DND-41 (cell line): ENCODE results near the gene GRAMD2B.
"Not testable (repeated sequence)": the region's sequence is repeated elsewhere in the genome, so short reads cannot be mapped to it uniquely, and the experiment has no call there.

Experiments
- ATAC-seq: fragments of 200-7000 bp; cut with Tn5 transposase; 3 replicates; pipeline ENCODE4 v1.9.1; 2021; ENCODE audit warnings: low read depth; ENCODE audit not compliant: insufficient read depth
- DNase-seq: peaks from one replicate; pipeline ENCODE4 v3.0.0-alpha.2; 2020
- H2AFZ ChIP-seq: 2 replicates; pipeline ENCODE4 v1.6.0; 2012; ENCODE audit warnings: low read depth, low read length
- H3K27ac ChIP-seq: 2 replicates; pipeline ENCODE4 v1.5.1; 2012; ENCODE audit warnings: low read length, inconsistent platforms
- H3K27me3 ChIP-seq: fragments of 200-600 bp; sonication (generic); 2 replicates; pipeline ENCODE4 v1.6.0; 2012; ENCODE audit warnings: low read length, mild to moderate bottlenecking, inconsistent platforms; ENCODE audit not compliant: insufficient read depth, poor library complexity
- H3K36me3 ChIP-seq: 2 replicates; pipeline ENCODE4 v1.5.1; 2012; ENCODE audit warnings: low read length, inconsistent platforms; ENCODE audit not compliant: insufficient read depth
- H3K4me1 ChIP-seq: 2 replicates; pipeline ENCODE4 v1.5.1; 2012; ENCODE audit warnings: mild to moderate bottlenecking, low read length; ENCODE audit not compliant: insufficient read depth
- H3K4me2 ChIP-seq: 2 replicates; pipeline ENCODE4 v1.6.0; 2012; ENCODE audit warnings: mild to moderate bottlenecking, moderate library complexity, low read length, inconsistent platforms; ENCODE audit not compliant: insufficient read depth
- H3K4me3 ChIP-seq, 2 experiments: fragments of 200-600 bp in 1 of 2; shearing (Covaris generic) in 1 of 2; 2 replicates each; pipeline ENCODE4 v1.5.1; 2012 to 2016; ENCODE audit warnings: inconsistent platforms in 2 of 2, low read length in 2 of 2, mild to moderate bottlenecking in 2 of 2, low read depth in 1 of 2, moderate library complexity in 1 of 2
- H3K79me2 ChIP-seq: 2 replicates; pipeline ENCODE4 v1.6.0; 2012; ENCODE audit warnings: low read length, inconsistent platforms; ENCODE audit not compliant: insufficient read depth
- H3K9ac ChIP-seq: 2 replicates; pipeline ENCODE4 v1.6.0; 2012; ENCODE audit warnings: low read depth, mild to moderate bottlenecking, inconsistent platforms, low read length, moderate library complexity
- H3K9me3 ChIP-seq: 2 replicates; pipeline ENCODE4 v1.5.1; 2012; ENCODE audit warnings: low read length, moderate library complexity, mild to moderate bottlenecking, inconsistent platforms; ENCODE audit not compliant: insufficient read depth, severe bottlenecking
- H4K20me1 ChIP-seq: 2 replicates; pipeline ENCODE4 v1.6.0; 2012; ENCODE audit warnings: low read length; ENCODE audit not compliant: insufficient read depth
- CTCF ChIP-seq: IDR thresholded peaks from 2 replicates; pipeline ENCODE4 v1.5.1; 2012; ENCODE audit warnings: borderline replicate concordance, low read length, moderate library complexity, mild to moderate bottlenecking; ENCODE audit not compliant: poor library complexity, severe bottlenecking; ENCODE audit errors: extremely low read depth
- EZH2 ChIP-seq: IDR thresholded peaks from 3 replicates; pipeline ENCODE4 v1.6.1; 2012; ENCODE audit warnings: borderline replicate concordance, low read depth, mild to moderate bottlenecking, moderate library complexity, low read length, inconsistent platforms; ENCODE audit not compliant: severe bottlenecking

The GRAMD2B gene

GRCh38 chr5:126377424-126377823 lies 45.8 kb upstream of the GRAMD2B start:
- Histone ChIP-seq H3K9me3 (no peaks in the 10 kb centered on the region), H4K20me1 (no peaks in the 10 kb centered on the region), H3K9ac (no peak overlapping the region), H3K79me2 (no peaks in the 10 kb centered on the region), H3K4me1 (no peaks in the 10 kb centered on the region; the same call in 1 of the 2 replicates), H3K27ac (no peak overlapping the region), H3K4me2 (no peak overlapping the region), H2AFZ (no peak overlapping the region), H3K27me3 (peaks cover 2% of the 10 kb centered on the region), H3K4me3 (no peak overlapping the region), H3K36me3 (no peaks in the 10 kb centered on the region)
- no peak for TF ChIP-seq CTCF
- no peak for TF ChIP-seq EZH2
- ATAC-seq = no peak
- no peak for DNase-seq

GRCh38 chr5:126380316-126380715 lies 42.9 kb upstream of the GRAMD2B start:
- not testable (repeated sequence) for H3K9me3 ChIP-seq, H3K36me3 ChIP-seq, ATAC-seq, H3K4me1 ChIP-seq, H3K27ac ChIP-seq, H3K4me3 ChIP-seq, H3K79me2 ChIP-seq, H3K4me2 ChIP-seq, H2AFZ ChIP-seq, H3K9ac ChIP-seq, H4K20me1 ChIP-seq, H3K27me3 ChIP-seq, DNase-seq

GRCh38 chr5:126383246-126383645 lies 40.0 kb upstream of the GRAMD2B start:
- ATAC-seq = no peak
- H3K27ac ChIP-seq = no peak overlapping the region

GRCh38 chr5:126383776-126384175 lies 39.4 kb upstream of the GRAMD2B start:
- Histone ChIP-seq H3K4me3 (no peak overlapping the region), H3K9me3 (no peaks in the 10 kb centered on the region), H3K4me2 (no peak overlapping the region), H3K36me3 (no peaks in the 10 kb centered on the region), H3K27me3 (no peaks in the 10 kb centered on the region), H3K4me1 (no peaks in the 10 kb centered on the region), H3K27ac (no peak overlapping the region), H3K79me2 (no peaks in the 10 kb centered on the region), H2AFZ (no peak overlapping the region), H3K9ac (no peak overlapping the region), H4K20me1 (no peaks in the 10 kb centered on the region)
- DNase-seq (no peak), ATAC-seq (no peak)
- no peak for TF ChIP-seq CTCF
- no peak for TF ChIP-seq EZH2

More at GRCh38 chr5:126383246-126383645, 40.0 kb upstream of the GRAMD2B start:
- no peak for DNase-seq
- Histone ChIP-seq H4K20me1 (no peaks in the 10 kb centered on the region), H3K9me3 (no peaks in the 10 kb centered on the region), H3K36me3 (no peaks in the 10 kb centered on the region), H3K79me2 (no peaks in the 10 kb centered on the region), H2AFZ (no peak overlapping the region), H3K4me2 (no peak overlapping the region), H3K9ac (no peak overlapping the region), H3K4me1 (no peaks in the 10 kb centered on the region), H3K27me3 (no peaks in the 10 kb centered on the region), H3K4me3 (no peak overlapping the region)
- TF ChIP-seq EZH2 (no peak), CTCF (no peak)
